Right lobe of liver (tissue), 4 donors: Measurements from ENCODE around the gene ELOB.

ENCODE experiments used
- POLR2A ChIP-seq: fragments of 450-650 bp; IDR thresholded peaks from one replicate; pipeline ENCODE4 v1.6.1; 2017; ENCODE audit warnings: antibody characterized with exemption, mild to moderate bottlenecking
- TF ChIP-seq, protein P1 (sequence below), 4 donors: fragments of 200-600 bp in 3 of 4; fragments of 450-650 bp in 1 of 4; IDR thresholded peaks; one replicate each; pipeline versions ENCODE4 v1.5.1 to v1.8.0; 2016 to 2022; ENCODE audit warnings: antibody characterized with exemption in 4 of 4, mild to moderate bottlenecking in 2 of 4
- donor health status: DM: no; HTN: no; CAD: no.
- donor health status: DM: no; HTN: no; CAD: no.
- donor health status: DM: no; HTN: yes; CAD: no.

DNA sequence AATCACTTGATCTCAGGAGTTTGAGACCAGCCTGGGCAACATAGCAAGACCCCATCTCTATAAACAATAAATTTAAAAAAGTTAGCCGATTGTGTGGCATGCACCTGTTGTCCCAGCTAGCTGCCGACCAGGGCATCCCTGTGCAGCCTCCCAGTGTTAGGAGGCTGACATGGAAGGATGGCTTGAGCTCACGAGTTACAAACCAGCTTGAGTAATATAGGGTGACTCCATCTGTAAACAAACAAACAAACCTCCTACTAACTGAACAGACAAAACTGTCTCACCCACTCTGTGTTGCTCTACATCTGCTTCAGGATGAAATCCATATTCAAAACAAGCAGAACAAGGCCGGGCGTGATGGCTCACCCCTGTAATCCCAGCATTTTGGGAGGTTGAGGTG, 50.2 kb downstream of the ELOB start:
- no peak for TF ChIP-seq POLR2A
- TF ChIP-seq, protein P1, sequence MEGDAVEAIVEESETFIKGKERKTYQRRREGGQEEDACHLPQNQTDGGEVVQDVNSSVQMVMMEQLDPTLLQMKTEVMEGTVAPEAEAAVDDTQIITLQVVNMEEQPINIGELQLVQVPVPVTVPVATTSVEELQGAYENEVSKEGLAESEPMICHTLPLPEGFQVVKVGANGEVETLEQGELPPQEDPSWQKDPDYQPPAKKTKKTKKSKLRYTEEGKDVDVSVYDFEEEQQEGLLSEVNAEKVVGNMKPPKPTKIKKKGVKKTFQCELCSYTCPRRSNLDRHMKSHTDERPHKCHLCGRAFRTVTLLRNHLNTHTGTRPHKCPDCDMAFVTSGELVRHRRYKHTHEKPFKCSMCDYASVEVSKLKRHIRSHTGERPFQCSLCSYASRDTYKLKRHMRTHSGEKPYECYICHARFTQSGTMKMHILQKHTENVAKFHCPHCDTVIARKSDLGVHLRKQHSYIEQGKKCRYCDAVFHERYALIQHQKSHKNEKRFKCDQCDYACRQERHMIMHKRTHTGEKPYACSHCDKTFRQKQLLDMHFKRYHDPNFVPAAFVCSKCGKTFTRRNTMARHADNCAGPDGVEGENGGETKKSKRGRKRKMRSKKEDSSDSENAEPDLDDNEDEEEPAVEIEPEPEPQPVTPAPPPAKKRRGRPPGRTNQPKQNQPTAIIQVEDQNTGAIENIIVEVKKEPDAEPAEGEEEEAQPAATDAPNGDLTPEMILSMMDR (IDR thresholded peaks at IDR 0.05), result no peak
